Testis (tissue), 3 donors: ENCODE data around the gene SMG9. TPM values are rescaled to one million over a fixed set of nuclear protein-coding genes. Genes with fewer than 3 reads are reported as not detected.

Experiments
- DNase-seq: peaks from one replicate; pipeline ENCODE4 v3.0.0-alpha.2; 2019
- H3K27ac ChIP-seq, 2 donors: fragments of 200-600 bp; sonication (generic); one replicate each; pipeline ENCODE4 v1.5.1; 2019
- H3K27me3 ChIP-seq: fragments of 200-600 bp; sonication (generic); one replicate; pipeline ENCODE4 v1.5.1; 2019
- H3K36me3 ChIP-seq: fragments of 200-600 bp; sonication (generic); one replicate; pipeline ENCODE4 v1.5.1; 2017; ENCODE audit warnings: low read depth; ENCODE audit errors: missing control alignments
- H3K4me1 ChIP-seq: fragments of 200-600 bp; sonication (generic); one replicate; pipeline ENCODE4 v1.5.1; 2019
- H3K4me3 ChIP-seq, 2 donors: fragments of 200-600 bp; sonication (generic); one replicate each; pipeline ENCODE4 v1.5.1; 2017 to 2019
- H3K9me3 ChIP-seq: fragments of 200-600 bp; sonication (generic); one replicate; pipeline ENCODE4 v1.5.1; 2017
- POLR2A ChIP-seq: fragments of 450-650 bp; IDR thresholded peaks from one replicate; pipeline ENCODE4 v1.6.1; 2017; ENCODE audit warnings: antibody characterized with exemption, mild to moderate bottlenecking, moderate library complexity
- WGBS, 2 donors: methylation state at CpG; one replicate each; pipeline ENCODE4 v1.1.5; 2018; 5-methylcytosine and 5-hydroxymethylcytosine counted together
- intact Hi-C: fragments of 100-400 bp; cut with DNase I; formaldehyde crosslinking; loops from one replicate; pipeline ENCODE4 v1.15.1; 2023; ENCODE audit warnings: low total_unique reads
- polyA plus RNA-seq: library from polyadenylated mRNA; stranded (reverse); fragments of 350-450 nt; fragmentation: Illumina TruSeq; extraction: RNeasy Lipid Tissue Mini Kit (QIAGEN cat#74804); gene quantifications from one replicate; pipeline ENCODE4 v1.2.3, GENCODE V29; 2014; ENCODE audit warnings: low read depth, low replicate concordance; ENCODE audit not compliant: insufficient read depth
- total RNA-seq, 2 donors: library from RNA; depleted of rRNA; stranded (reverse); fragments of >200 nt; gene quantifications; one replicate each; pipeline ENCODE4 v1.2.3, GENCODE V29; 2016
- TF ChIP-seq, protein P1 (sequence below), 3 experiments: fragments of 450-650 bp in 2 of 3; fragments of 200-600 bp in 1 of 3; sonication (generic) in 1 of 3; IDR thresholded peaks; one replicate each; pipeline ENCODE4 v1.5.1; 2016 to 2019; ENCODE audit warnings: antibody characterized with exemption in 3 of 3, mild to moderate bottlenecking in 2 of 3, moderate library complexity in 1 of 3

Gene SMG9
- total and polyA plus RNA-seq, 3 donors from 2014 or later = 65.0 to 144 (median 76.8) TPM

DNA sequence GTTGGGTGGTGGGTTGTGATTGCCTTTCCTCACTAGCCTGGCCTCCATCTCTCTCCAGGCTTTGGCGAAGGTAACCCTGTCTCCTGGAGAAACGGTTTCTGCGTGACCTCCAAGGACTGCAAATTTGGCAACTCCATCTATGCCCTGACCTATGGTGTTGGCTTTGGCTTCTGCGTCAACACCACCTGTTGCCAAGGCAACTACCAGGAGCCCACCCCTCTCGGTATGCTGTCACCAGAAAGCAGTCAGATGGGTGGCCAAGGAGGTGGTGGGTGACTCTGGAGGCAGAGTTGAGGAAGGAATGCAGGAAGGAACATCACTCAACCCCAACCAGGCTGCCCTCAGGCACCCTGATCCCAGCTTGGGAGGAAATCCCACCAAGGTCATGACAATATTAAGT is 57.5 kb downstream of the SMG9 start:
- Histone ChIP-seq H3K27ac (no peak overlapping the region), H3K4me1 (peaks cover 10% of the 10 kb centered on the region), H3K4me3 (no peak overlapping the region), H3K27me3 (no peaks in the 10 kb centered on the region), H3K9me3 (no peaks in the 10 kb centered on the region), H3K36me3 (no peaks in the 10 kb centered on the region)
- no peak for DNase-seq
- 63 to 78% methylated on average over 2 to 4 of the region's 5 CpGs for WGBS, 2 donors
- intact Hi-C loops = no loop called here
- TF ChIP-seq, protein P1, sequence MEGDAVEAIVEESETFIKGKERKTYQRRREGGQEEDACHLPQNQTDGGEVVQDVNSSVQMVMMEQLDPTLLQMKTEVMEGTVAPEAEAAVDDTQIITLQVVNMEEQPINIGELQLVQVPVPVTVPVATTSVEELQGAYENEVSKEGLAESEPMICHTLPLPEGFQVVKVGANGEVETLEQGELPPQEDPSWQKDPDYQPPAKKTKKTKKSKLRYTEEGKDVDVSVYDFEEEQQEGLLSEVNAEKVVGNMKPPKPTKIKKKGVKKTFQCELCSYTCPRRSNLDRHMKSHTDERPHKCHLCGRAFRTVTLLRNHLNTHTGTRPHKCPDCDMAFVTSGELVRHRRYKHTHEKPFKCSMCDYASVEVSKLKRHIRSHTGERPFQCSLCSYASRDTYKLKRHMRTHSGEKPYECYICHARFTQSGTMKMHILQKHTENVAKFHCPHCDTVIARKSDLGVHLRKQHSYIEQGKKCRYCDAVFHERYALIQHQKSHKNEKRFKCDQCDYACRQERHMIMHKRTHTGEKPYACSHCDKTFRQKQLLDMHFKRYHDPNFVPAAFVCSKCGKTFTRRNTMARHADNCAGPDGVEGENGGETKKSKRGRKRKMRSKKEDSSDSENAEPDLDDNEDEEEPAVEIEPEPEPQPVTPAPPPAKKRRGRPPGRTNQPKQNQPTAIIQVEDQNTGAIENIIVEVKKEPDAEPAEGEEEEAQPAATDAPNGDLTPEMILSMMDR (IDR thresholded peaks at IDR 0.05) = no peak
- TF ChIP-seq POLR2A = no peak

DNA sequence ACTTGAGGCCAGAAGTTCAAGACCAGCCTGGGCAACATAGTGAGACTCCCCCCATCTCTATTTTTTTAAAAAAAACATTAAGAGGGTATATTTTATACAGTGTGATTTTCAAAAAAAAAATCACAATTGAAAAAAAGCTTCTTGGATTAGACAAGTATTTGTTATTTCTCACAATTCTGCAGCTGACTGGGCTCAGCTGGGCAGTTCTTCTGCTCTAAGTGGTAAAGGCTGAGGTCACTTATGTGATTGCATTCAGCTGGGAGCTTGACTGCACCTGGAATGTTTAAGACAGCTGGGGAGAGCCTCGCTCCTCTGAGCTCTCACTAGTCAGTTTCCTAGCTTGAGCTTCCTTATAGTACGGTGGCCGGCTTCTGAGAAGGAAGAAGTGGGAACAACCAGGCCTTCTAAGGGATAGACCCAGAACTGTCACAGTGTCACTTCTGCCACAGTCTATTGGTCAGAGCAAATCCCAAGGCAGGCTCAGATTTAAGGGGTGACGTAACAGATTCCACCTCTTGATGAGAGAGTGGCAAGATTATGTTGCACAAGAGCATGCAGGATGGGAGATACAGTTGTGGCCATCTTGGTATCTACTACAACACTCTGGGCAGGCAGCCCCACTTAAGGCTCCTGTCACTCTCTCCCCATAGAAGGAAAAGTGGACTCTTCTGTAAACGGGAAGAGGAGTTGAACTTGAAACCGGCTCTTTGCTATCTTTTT is 58.6 kb downstream of the SMG9 start:
- DNase-seq = no peak
- 81 to 95% methylated on average over 6 of the region's 6 CpGs for WGBS, 2 donors
- TF ChIP-seq, protein P1 (IDR thresholded peaks at IDR 0.05) = no peak
- TF ChIP-seq POLR2A = no peak
- intact Hi-C loops = no loop called here
- Histone ChIP-seq H3K4me3 (no peak overlapping the region), H3K4me1 (peaks cover 10% of the 10 kb centered on the region), H3K36me3 (no peaks in the 10 kb centered on the region), H3K27me3 (no peaks in the 10 kb centered on the region), H3K9me3 (no peaks in the 10 kb centered on the region), H3K27ac (no peak overlapping the region)

DNA sequence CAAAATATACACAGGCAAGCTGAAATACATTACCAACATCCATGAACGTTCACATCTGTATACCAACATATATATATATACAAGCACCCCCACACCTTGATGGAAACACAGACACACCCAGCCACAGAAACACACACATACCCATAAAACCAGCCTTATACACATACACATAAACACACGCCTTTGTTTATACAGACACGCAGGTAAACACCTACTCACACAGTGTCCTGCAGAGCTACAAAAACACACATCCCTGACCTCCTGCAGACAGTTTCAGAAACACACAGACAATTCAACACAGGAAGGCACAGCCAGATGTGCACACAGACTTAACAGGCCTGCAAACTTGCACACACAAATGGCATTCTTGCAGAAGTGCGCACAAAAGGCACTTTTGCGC is 60.2 kb downstream of the SMG9 start:
- Histone ChIP-seq H3K4me3 (no peak overlapping the region), H3K27ac (no peak overlapping the region), H3K9me3 (no peaks in the 10 kb centered on the region), H3K27me3 (no peaks in the 10 kb centered on the region), H3K36me3 (no peaks in the 10 kb centered on the region), H3K4me1 (peaks cover 4% of the 10 kb centered on the region)
- 83 to 93% methylated on average over 5 of the region's 5 CpGs for WGBS, 2 donors
- TF ChIP-seq POLR2A = no peak
- no peak for DNase-seq
- intact Hi-C loops = no loop called here

DNA sequence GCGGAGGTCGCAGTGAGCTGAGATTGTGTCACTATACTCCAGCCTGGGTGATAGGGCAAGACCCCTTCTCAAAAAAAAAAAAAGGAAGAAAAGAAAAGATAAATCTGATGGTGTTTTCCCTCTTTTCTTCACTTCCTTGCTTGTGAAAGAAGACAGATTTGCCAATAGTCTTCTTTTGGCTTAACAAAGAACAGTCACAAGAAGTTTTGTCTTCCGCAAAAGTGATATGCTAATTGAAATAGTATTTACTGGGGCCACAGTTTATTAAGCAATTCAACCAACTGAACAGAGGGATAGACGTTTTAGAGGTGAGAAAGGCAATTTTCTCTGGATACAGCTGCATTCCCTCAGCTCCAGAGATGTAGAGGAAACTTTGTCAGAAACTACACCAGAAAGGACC is 61.9 kb downstream of the SMG9 start:
- Histone ChIP-seq H3K4me1 (no peaks in the 10 kb centered on the region), H3K36me3 (no peaks in the 10 kb centered on the region), H3K4me3 (no peak overlapping the region), H3K9me3 (no peaks in the 10 kb centered on the region), H3K27me3 (no peaks in the 10 kb centered on the region), H3K27ac (no peak overlapping the region)
- WGBS, 2 donors = 81 to 82% methylated on average over 4 of the region's 4 CpGs
- no peak for DNase-seq
- intact Hi-C loops = no loop called here
- TF ChIP-seq POLR2A = no peak
- TF ChIP-seq, protein P1 (IDR thresholded peaks at IDR 0.05) = no peak

DNA sequence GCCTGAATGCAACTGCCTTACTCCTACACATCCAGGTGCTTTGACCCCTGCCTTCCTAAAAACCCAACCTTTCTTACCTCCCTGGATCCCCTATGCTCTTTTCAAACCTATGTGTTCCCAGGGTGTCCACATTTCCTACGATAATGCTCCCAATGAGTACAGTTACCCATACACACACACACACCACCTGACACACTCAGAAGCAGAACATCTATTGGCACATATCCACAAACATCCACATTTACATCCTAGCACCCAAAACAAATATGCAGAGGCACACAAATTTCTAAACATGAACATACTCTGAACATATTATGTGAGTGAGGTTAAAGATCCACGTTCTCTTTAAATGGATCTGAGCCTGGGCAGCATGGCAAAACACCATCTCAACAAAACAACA is 62.4 kb downstream of the SMG9 start:
- Histone ChIP-seq H3K36me3 (no peaks in the 10 kb centered on the region), H3K4me1 (no peaks in the 10 kb centered on the region), H3K4me3 (no peak overlapping the region), H3K27ac (no peak overlapping the region), H3K27me3 (no peaks in the 10 kb centered on the region), H3K9me3 (no peaks in the 10 kb centered on the region)
- no peak for DNase-seq
- TF ChIP-seq, protein P1 (IDR thresholded peaks at IDR 0.05) = no peak
- no peak for TF ChIP-seq POLR2A
- WGBS, 2 donors = 84 to 89% methylated on average over 2 of the region's 2 CpGs
- intact Hi-C loops = no loop called here
